GM18870 (cell line): ENCODE data around the gene SPART.

Experiments
- ATAC-seq: cut with Tn5 transposase; IDR thresholded peaks from one replicate; pipeline ENCODE4 v1.9.1; 2021; ENCODE audit warnings: moderate library complexity; ENCODE audit not compliant: unreplicated experiment

SPART gene

GRCh38 chr13:36346222-36347083, at the start of gene SPART:
SPART (minus strand) TSS chr13:36346394; CDS start chr13:36335830, 10,564 bp downstream.
- peak; percentile 97 for ATAC-seq

- ATAC-seq, result peak; percentile 64
These were observed 49.1 kb upstream of the SPART start for GRCh38 chr13:36395280-36395679.

- no peak for ATAC-seq
These were observed 39.3 kb upstream of the SPART start for GRCh38 chr13:36385489-36385888.

- no peak for ATAC-seq
These were observed 35.8 kb upstream of the SPART start for GRCh38 chr13:36382030-36382429.

- no peak for ATAC-seq
These were observed 31.8 kb upstream of the SPART start for GRCh38 chr13:36377826-36378468.

- no peak for ATAC-seq
These were observed 27.9 kb upstream of the SPART start for GRCh38 chr13:36374063-36374462.

GRCh38 chr13:36371185-36371584, 25.0 kb upstream of the SPART start:
- ATAC-seq, result no peak

GRCh38 chr13:36370108-36370429, 23.9 kb upstream of the SPART start:
- no peak for ATAC-seq

- no peak for ATAC-seq
These were observed 23.3 kb upstream of the SPART start for GRCh38 chr13:36369268-36370107.

- no peak for ATAC-seq
These were observed 19.8 kb upstream of the SPART start for GRCh38 chr13:36366031-36366430.

- ATAC-seq, result no peak
These were observed 17.2 kb upstream of the SPART start for GRCh38 chr13:36363366-36363863.

- ATAC-seq, result no peak
These were observed 16.7 kb upstream of the SPART start for GRCh38 chr13:36362914-36363313.

GRCh38 chr13:36362251-36362650, 16.1 kb upstream of the SPART start:
- ATAC-seq, result no peak

- no peak for ATAC-seq
These were observed 14.7 kb upstream of the SPART start for GRCh38 chr13:36360903-36361302.

GRCh38 chr13:36359301-36359950, 13.2 kb upstream of the SPART start:
- no peak for ATAC-seq

- no peak for ATAC-seq
These were observed 12.1 kb upstream of the SPART start for GRCh38 chr13:36358175-36358718.

- no peak for ATAC-seq
These were observed 11.5 kb upstream of the SPART start for GRCh38 chr13:36357692-36358091.

GRCh38 chr13:36357231-36357630, 11.0 kb upstream of the SPART start:
- no peak for ATAC-seq

GRCh38 chr13:36356058-36356457, 9.9 kb upstream of the SPART start:
- ATAC-seq, result no peak

GRCh38 chr13:36355632-36356031, 9.4 kb upstream of the SPART start:
- no peak for ATAC-seq
